A549 (cell line): Measurements from ENCODE around the gene PFN3. TPM values are rescaled to one million over a fixed set of nuclear protein-coding genes. Genes with fewer than 3 reads are reported as not detected.

Experiments used
- ATAC-seq, 2 experiments: fragments of 200-7000 bp in 1 of 2; fragments of >200 bp in 1 of 2; cut with Nextera tagmentation in 1 of 2; cut with Tn5 transposase in 1 of 2; 3 replicates each; pipeline versions ENCODE4 v1.8.0 to v1.9.1; 2018 to 2020; ENCODE audit warnings: mild to moderate bottlenecking in 1 of 2, moderate library complexity in 1 of 2
- CTCF ChIA-PET: fragments of 300-600 bp; sonication (Branson Sonifier 250); formaldehyde crosslinking; extraction: SDS; loops from one replicate; lab custom pipeline; 2021; ENCODE audit warnings: antibody characterized with exemption, inconsistent platforms; lab: Yijun Ruan, JAX
- POLR2A ChIA-PET: fragments of 350-600 bp; formaldehyde crosslinking; extraction: SDS; loops from one replicate; lab custom pipeline; 2021; ENCODE audit warnings: antibody characterized with exemption, inconsistent platforms; lab: Yijun Ruan, JAX
- DNase-seq, 2 experiments: peaks; one replicate each; pipeline versions ENCODE4 v3.0.0 to v3.0.0-alpha.2; 2011 to 2016; ENCODE audit warnings: low read depth in 1 of 2, low spot score in 1 of 2
- FAIRE-seq: peaks from 2 replicates; lab custom pipeline; 2011; peaks lifted over from hg19 to GRCh38; lab: Jason Lieb, UNC
- H3K27ac ChIP-seq, 2 experiments: fragments of >200 bp; sonication (Bioruptor Twin); formaldehyde crosslinking; 3 replicates each; pipeline ENCODE4 v1.5.1; 2016 to 2017
- H3K4me1 ChIP-seq: fragments of >200 bp; sonication (Bioruptor Twin); formaldehyde crosslinking; 3 replicates; pipeline ENCODE4 v1.6.1; 2016
- H3K4me2 ChIP-seq: fragments of >200 bp; sonication (Bioruptor Twin); formaldehyde crosslinking; 3 replicates; pipeline ENCODE4 v1.6.1; 2016
- H3K4me3 ChIP-seq: fragments of >200 bp; sonication (Bioruptor Twin); formaldehyde crosslinking; 3 replicates; pipeline ENCODE4 v1.5.1; 2016
- H3K9me3 ChIP-seq: fragments of >200 bp; sonication (Bioruptor Twin); formaldehyde crosslinking; 3 replicates; pipeline ENCODE4 v1.6.1; 2016
- BHLHE40 ChIP-seq: IDR thresholded peaks from 2 replicates; pipeline ENCODE4 v1.6.1; 2012; ENCODE audit warnings: low read depth, low read length, inconsistent platforms
- CBX2 ChIP-seq: fragments of 200-600 bp; sonication (generic); IDR thresholded peaks from 2 replicates; pipeline ENCODE4 v1.6.1; 2016; ENCODE audit warnings: low read depth, mild to moderate bottlenecking, borderline replicate concordance
- CBX8 ChIP-seq: fragments of 200-600 bp; sonication (generic); IDR thresholded peaks from 2 replicates; pipeline ENCODE4 v1.6.1; 2016
- CHD4 ChIP-seq: fragments of 200-600 bp; sonication (generic); IDR thresholded peaks from 2 replicates; pipeline ENCODE4 v1.6.1; 2016; ENCODE audit warnings: antibody characterized with exemption, mild to moderate bottlenecking, borderline replicate concordance
- EHF ChIP-seq: fragments of 250-450 bp; sonication (Bioruptor Pico); IDR thresholded peaks from 2 replicates; pipeline ENCODE4 v1.5.0; 2020; ENCODE audit warnings: mild to moderate bottlenecking
- ESRRA ChIP-seq: fragments of 150-350 bp; IDR thresholded peaks from 2 replicates; pipeline ENCODE4 v1.6.1; 2014; ENCODE audit warnings: mild to moderate bottlenecking, low read length, borderline replicate concordance
- GATA3 ChIP-seq: IDR thresholded peaks from 2 replicates; pipeline ENCODE4 v1.6.1; 2012; ENCODE audit warnings: borderline replicate concordance
- HDAC2 ChIP-seq: fragments of 200-600 bp; sonication (generic); IDR thresholded peaks from 2 replicates; pipeline ENCODE4 v1.6.1; 2016
- HOXA7 ChIP-seq: fragments of 250-450 bp; sonication (Bioruptor Pico); IDR thresholded peaks from 2 replicates; pipeline ENCODE4 v1.5.0; 2020; ENCODE audit warnings: mild to moderate bottlenecking, moderate library complexity
- HOXB13 ChIP-seq: fragments of 250-450 bp; sonication (Bioruptor Pico); IDR thresholded peaks from 2 replicates; pipeline ENCODE4 v1.5.0; 2020; ENCODE audit warnings: low read depth, mild to moderate bottlenecking, moderate library complexity
- NFE2L2 ChIP-seq: fragments of 150-350 bp; conservative IDR thresholded peaks from 2 replicates; pipeline ENCODE4 v1.6.1; 2014; ENCODE audit warnings: low read length
- NR3C1 ChIP-seq: fragments of >200 bp; sonication (Bioruptor Twin); formaldehyde crosslinking; IDR thresholded peaks from 3 replicates; pipeline ENCODE4 v1.6.1; 2017
- RFX5 ChIP-seq: fragments of 450-650 bp; IDR thresholded peaks from 2 replicates; pipeline ENCODE4 v1.7.1; 2014; ENCODE audit warnings: antibody characterized with exemption, mild to moderate bottlenecking, moderate library complexity
- RNF2 ChIP-seq: fragments of 200-600 bp; sonication (generic); IDR thresholded peaks from 2 replicates; pipeline ENCODE4 v1.6.1; 2016; ENCODE audit warnings: low read depth, mild to moderate bottlenecking, antibody characterized with exemption, moderate library complexity, borderline replicate concordance
- ZFP36 ChIP-seq: fragments of 450-650 bp; IDR thresholded peaks from 2 replicates; pipeline ENCODE4 v1.6.1; 2014; ENCODE audit warnings: borderline replicate concordance; ENCODE audit not compliant: partially characterized antibody
- WGBS: methylation state at CpG from one replicate; pipeline ENCODE4 v1.1.6; 2017; ENCODE audit errors: missing lambda C conversion rate; 5-methylcytosine and 5-hydroxymethylcytosine counted together
- polyA plus RNA-seq, 4 experiments: library from polyadenylated mRNA; depleted of rRNA in 3 of 4; stranded (reverse); fragments of >200 nt; fragmentation: RNase III in 1 of 4; extraction: RNeasy Plus Mini Kit Qiagen cat#74134 plus additional on column Dnase treatment in 1 of 4; gene quantifications; 2 replicates in 3 of 4; 3 replicates in 1 of 4; pipeline ENCODE4 v1.2.3, GENCODE V29; 2011 to 2017
- TF ChIP-seq, protein P1 (sequence below): fragments of 150-350 bp; IDR thresholded peaks from 2 replicates; pipeline ENCODE4 v1.6.1; 2014; ENCODE audit warnings: low read depth, mild to moderate bottlenecking, low read length
- TF ChIP-seq, protein P2 (sequence below): fragments of >200 bp; sonication (Bioruptor Twin); formaldehyde crosslinking; IDR thresholded peaks from 2 replicates; pipeline ENCODE4 v1.6.1; 2016
- TF ChIP-seq, protein P3 (sequence below): fragments of 450-650 bp; IDR thresholded peaks from 2 replicates; pipeline ENCODE4 v1.6.1; 2014; ENCODE audit warnings: antibody characterized with exemption
- TF ChIP-seq, protein P4 (sequence below): fragments of >200 bp; sonication (Bioruptor Twin); formaldehyde crosslinking; IDR thresholded peaks from 3 replicates; pipeline ENCODE4 v1.5.1; 2016

The PFN3 gene
- polyA plus RNA-seq, 2 of the 4 experiments (the other 2 are of a cell fraction): not detected

DNA sequence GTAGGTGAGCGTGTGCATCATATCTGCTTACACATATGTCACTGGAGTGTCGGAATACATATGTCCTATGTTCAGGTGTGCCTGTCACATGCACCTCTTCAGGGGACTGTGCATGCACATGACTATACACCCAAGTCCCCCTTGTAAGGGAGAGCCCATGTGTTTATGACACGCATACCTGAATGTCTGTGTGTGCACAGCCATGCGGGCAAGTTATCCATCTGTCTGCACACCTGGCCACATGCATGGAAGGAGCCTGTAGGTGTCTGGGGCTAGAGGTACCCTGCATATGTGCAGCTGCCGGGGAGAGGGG is 43.4 kb downstream of the PFN3 start:
- DNase-seq: no peak
- no peak for FAIRE-seq
- Histone ChIP-seq H3K9me3 (peaks cover 4% of the 10 kb centered on the region; the same call in 1 of the 3 replicates), H3K4me3 (no peak overlapping the region), H3K4me1 (peaks cover 10% of the 10 kb centered on the region; the same call in 2 of the 3 replicates), H3K4me2 (no peak overlapping the region), H3K27ac (no peak overlapping the region)
- POLR2A ChIA-PET: no interaction called here
- CTCF ChIA-PET: interaction anchor here (1.0 to 3.5 kb wide), 2 partner anchors 12 to 91 kb away, joined by 3 to 27 read pairs; no protein-coding TSS in a partner anchor
- TF ChIP-seq CBX8: no peak
- TF ChIP-seq HOXA7: no peak
- no peak for TF ChIP-seq NR3C1
- TF ChIP-seq, protein P1, sequence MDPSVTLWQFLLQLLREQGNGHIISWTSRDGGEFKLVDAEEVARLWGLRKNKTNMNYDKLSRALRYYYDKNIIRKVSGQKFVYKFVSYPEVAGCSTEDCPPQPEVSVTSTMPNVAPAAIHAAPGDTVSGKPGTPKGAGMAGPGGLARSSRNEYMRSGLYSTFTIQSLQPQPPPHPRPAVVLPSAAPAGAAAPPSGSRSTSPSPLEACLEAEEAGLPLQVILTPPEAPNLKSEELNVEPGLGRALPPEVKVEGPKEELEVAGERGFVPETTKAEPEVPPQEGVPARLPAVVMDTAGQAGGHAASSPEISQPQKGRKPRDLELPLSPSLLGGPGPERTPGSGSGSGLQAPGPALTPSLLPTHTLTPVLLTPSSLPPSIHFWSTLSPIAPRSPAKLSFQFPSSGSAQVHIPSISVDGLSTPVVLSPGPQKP: no peak
- TF ChIP-seq GATA3: no peak
- no peak for TF ChIP-seq NFE2L2
- TF ChIP-seq HDAC2: no peak
- WGBS: 95% methylated on average over 4 of the region's 5 CpGs
- no peak for ATAC-seq

DNA sequence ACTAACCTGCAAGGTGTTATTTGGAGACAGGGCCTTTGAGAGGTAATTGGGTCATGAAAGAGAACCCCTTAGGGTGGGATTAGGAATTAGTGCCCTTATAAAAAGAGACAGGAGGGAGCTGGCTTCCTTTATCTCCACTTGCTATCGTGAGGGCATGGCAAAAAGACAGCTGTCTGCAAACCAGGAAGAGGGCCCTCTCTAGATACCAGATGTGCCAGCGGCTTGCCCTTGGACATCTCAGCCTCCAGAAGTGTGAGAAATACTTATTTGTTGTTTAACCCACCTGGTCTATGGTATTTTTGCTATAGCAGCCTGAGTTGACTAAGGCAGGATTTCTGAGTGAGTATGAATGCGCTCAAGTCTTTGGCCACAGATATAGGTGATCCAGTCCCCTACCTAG is 43.7 kb downstream of the PFN3 start:
- no peak for ATAC-seq
- Histone ChIP-seq H3K4me1 (peaks cover 10% of the 10 kb centered on the region; the same call in 2 of the 3 replicates), H3K4me2 (no peak overlapping the region), H3K9me3 (peaks cover 4% of the 10 kb centered on the region; the same call in 1 of the 3 replicates), H3K4me3 (no peak overlapping the region), H3K27ac (no peak overlapping the region)
- CTCF ChIA-PET: interaction anchor here (0.7 to 3.5 kb wide), 4 partner anchors 13 to 91 kb away, joined by 3 to 27 read pairs (median 3); no protein-coding TSS in a partner anchor
- 68% methylated on average over 3 of the region's 3 CpGs for WGBS
- DNase-seq: no peak
- POLR2A ChIA-PET: no interaction called here
- FAIRE-seq: no peak
- TF ChIP-seq, protein P2, sequence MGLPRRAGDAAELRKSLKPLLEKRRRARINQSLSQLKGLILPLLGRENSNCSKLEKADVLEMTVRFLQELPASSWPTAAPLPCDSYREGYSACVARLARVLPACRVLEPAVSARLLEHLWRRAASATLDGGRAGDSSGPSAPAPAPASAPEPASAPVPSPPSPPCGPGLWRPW: no peak
- TF ChIP-seq HDAC2 (no peak), BHLHE40 (no peak), EHF (CRISPR knock-in tag) (no peak), RFX5 (no peak)

DNA sequence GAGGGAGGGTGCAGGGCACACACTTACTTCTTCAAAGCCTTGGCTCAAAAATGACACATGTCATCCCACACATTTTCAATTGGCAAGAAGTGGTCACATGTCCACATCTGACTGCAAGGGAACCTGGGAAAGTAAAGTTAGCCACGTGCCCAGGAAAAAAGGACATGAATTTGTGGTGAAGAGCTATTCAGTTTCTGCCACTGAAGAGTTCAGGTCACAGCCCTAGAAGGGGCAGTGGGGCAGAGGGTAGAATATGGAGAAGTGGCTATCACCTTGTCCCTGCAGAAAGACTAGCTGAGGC is 44.6 kb downstream of the PFN3 start:
- POLR2A ChIA-PET: no interaction called here
- 0% methylated on average over 1 of the region's 1 CpG for WGBS
- TF ChIP-seq, protein P3, sequence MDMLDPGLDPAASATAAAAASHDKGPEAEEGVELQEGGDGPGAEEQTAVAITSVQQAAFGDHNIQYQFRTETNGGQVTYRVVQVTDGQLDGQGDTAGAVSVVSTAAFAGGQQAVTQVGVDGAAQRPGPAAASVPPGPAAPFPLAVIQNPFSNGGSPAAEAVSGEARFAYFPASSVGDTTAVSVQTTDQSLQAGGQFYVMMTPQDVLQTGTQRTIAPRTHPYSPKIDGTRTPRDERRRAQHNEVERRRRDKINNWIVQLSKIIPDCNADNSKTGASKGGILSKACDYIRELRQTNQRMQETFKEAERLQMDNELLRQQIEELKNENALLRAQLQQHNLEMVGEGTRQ: peak; percentile 82
- TF ChIP-seq CBX8: no peak

DNA sequence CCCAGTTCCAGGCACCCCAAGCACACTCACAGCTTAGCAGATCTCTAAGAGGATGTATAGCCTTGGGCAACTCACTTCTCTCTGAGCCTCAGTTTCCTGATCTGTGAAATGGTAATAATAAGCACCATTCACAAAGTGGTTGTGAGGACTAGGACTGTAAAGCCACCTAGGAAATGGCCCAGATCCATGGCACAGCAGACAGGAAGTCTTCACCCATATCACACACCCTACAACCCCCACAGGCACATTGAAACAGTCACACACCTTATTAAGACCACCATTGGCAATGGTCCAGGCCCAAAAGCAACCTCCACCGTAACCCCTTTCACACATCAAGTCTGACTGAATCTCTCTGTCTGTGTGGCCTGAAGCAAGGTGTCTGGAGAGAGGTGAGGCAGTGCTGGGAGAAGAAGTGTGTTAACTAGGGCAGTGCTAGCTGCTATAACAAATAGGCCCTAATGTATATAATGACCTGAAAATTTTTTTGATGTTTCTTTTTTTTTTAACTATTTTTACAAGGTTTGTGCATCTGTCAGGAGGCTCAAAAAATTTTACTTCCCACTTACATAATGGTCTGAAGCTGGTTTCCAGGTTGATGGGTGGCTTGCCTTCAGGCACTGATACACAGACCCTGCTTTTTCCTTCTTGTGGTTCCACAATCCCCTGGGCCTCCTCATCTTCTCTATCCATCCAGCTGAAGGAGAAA is 45.1 kb downstream of the PFN3 start:
- FAIRE-seq (no peak), ATAC-seq (no peak), DNase-seq (no peak)
- POLR2A ChIA-PET: no interaction called here
- TF ChIP-seq, protein P4, sequence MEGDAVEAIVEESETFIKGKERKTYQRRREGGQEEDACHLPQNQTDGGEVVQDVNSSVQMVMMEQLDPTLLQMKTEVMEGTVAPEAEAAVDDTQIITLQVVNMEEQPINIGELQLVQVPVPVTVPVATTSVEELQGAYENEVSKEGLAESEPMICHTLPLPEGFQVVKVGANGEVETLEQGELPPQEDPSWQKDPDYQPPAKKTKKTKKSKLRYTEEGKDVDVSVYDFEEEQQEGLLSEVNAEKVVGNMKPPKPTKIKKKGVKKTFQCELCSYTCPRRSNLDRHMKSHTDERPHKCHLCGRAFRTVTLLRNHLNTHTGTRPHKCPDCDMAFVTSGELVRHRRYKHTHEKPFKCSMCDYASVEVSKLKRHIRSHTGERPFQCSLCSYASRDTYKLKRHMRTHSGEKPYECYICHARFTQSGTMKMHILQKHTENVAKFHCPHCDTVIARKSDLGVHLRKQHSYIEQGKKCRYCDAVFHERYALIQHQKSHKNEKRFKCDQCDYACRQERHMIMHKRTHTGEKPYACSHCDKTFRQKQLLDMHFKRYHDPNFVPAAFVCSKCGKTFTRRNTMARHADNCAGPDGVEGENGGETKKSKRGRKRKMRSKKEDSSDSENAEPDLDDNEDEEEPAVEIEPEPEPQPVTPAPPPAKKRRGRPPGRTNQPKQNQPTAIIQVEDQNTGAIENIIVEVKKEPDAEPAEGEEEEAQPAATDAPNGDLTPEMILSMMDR: no peak
- TF ChIP-seq RNF2: no peak
- TF ChIP-seq CBX2: no peak
- TF ChIP-seq CHD4: 0 out of 2 replicates have a peak, but pooled peaks have one; percentile 52
- TF ChIP-seq ZFP36: no peak
- TF ChIP-seq HOXB13 (CRISPR knock-in tag): no peak
- TF ChIP-seq ESRRA: no peak
- H3K9me3 ChIP-seq: peaks cover 4% of the 10 kb centered on the region; the same call in 1 of the 3 replicates
- H3K4me2 ChIP-seq: no peak overlapping the region
- no peak overlapping the region for H3K4me3 ChIP-seq
- CTCF ChIA-PET: interaction anchor here (0.9 to 4.3 kb wide), 5 partner anchors 11 to 48 kb away, joined by 3 to 28 read pairs (median 4); no protein-coding TSS in a partner anchor
- no peak overlapping the region for H3K27ac ChIP-seq
- H3K4me1 ChIP-seq: peaks cover 14% of the 10 kb centered on the region
- 85% methylated on average over 1 of the region's 1 CpG for WGBS

More for the DNA sequence above, 44.6 kb downstream of the PFN3 start:
- Histone ChIP-seq H3K4me1 (peaks cover 10% of the 10 kb centered on the region; the same call in 2 of the 3 replicates), H3K4me2 (no peak overlapping the region), H3K9me3 (peaks cover 4% of the 10 kb centered on the region; the same call in 1 of the 3 replicates), H3K4me3 (no peak overlapping the region), H3K27ac (no peak overlapping the region)
- ATAC-seq (no peak), FAIRE-seq (no peak), DNase-seq (no peak)
- CTCF ChIA-PET: interaction anchor here (0.7 to 4.3 kb wide), 6 partner anchors 11 to 48 kb away, joined by 3 to 28 read pairs (median 4); no protein-coding TSS in a partner anchor
